HepG2 (cell line): Measurements from ENCODE around the gene NPB. TPM values are rescaled to one million over a fixed set of nuclear protein-coding genes. Genes with fewer than 3 reads are reported as not detected.
A peak's percentile ranks its signal among the peaks of the same experiment; 100 is the strongest.

Experiments used
- ATAC-seq: fragments of 200-7000 bp; cut with Tn5 transposase; 3 replicates; pipeline ENCODE4 v1.9.1; 2020; ENCODE audit warnings: mild to moderate bottlenecking, moderate library complexity
- BruUV-seq: library from RNA; stranded (reverse); fragments of 400-500 nt; replicated peaks from 2 replicates; lab custom pipeline; 2021; lab: Mats Ljungman, UMichigan
- CTCF ChIA-PET: fragments of 300-600 bp; formaldehyde crosslinking; extraction: SDS; loops from one replicate; lab custom pipeline; 2021; ENCODE audit warnings: low total read pairs, inconsistent platforms, low intra/inter-chr PET ratio; lab: Yijun Ruan, JAX
- POLR2A ChIA-PET: fragments of 350-600 bp; sonication (Branson Sonifier 250); formaldehyde crosslinking; loops from one replicate; lab custom pipeline; 2020; ENCODE audit warnings: antibody characterized with exemption, inconsistent platforms; lab: Yijun Ruan, JAX
- DNase-seq: peaks from one replicate; pipeline ENCODE4 v3.0.0-alpha.2; 2015; ENCODE audit warnings: low spot score
- FAIRE-seq: peaks from 3 replicates; lab custom pipeline; 2011; peaks lifted over from hg19 to GRCh38; lab: Jason Lieb, UNC
- H2AFZ ChIP-seq: one replicate; pipeline ENCODE4 v1.6.1; 2011; ENCODE audit warnings: low read length, inconsistent platforms
- H3K27ac ChIP-seq: fragments of 300-600 bp; 3 replicates; pipeline ENCODE4 v1.8.0; 2011; ENCODE audit warnings: mixed run types, mild to moderate bottlenecking, mixed read lengths, low read length, inconsistent platforms; ENCODE audit not compliant: insufficient read depth; ENCODE audit errors: extremely low read length
- H3K27me3 ChIP-seq, 2 experiments: fragments of 200-600 bp in 1 of 2; 2 replicates in 1 of 2; 3 replicates in 1 of 2; pipeline versions ENCODE4 v1.6.0 to v1.8.0; 2011; ENCODE audit warnings: low read length in 2 of 2, mild to moderate bottlenecking in 2 of 2, moderate library complexity in 2 of 2, inconsistent platforms in 1 of 2; ENCODE audit not compliant: insufficient read depth in 2 of 2, control insufficient read depth in 1 of 2
- H3K36me3 ChIP-seq, 2 experiments: fragments of 200-600 bp in 1 of 2; replicated peaks in 1 of 2; 2 replicates in 1 of 2; 3 replicates in 1 of 2; pipeline versions ENCODE4 v1.5.1 to v1.8.0; 2011; ENCODE audit warnings: low read length in 2 of 2, inconsistent platforms in 1 of 2; ENCODE audit not compliant: insufficient read depth in 2 of 2, control insufficient read depth in 1 of 2
- H3K4me1 ChIP-seq: 2 replicates; pipeline ENCODE4 v1.5.1; 2012; ENCODE audit warnings: low read length, inconsistent platforms; ENCODE audit not compliant: insufficient read depth
- H3K4me2 ChIP-seq: 2 replicates; pipeline ENCODE4 v1.6.0; 2011; ENCODE audit warnings: low read depth, low read length, inconsistent platforms
- H3K4me3 ChIP-seq, 3 experiments: fragments of 200-600 bp in 1 of 3; sonication (generic), shearing (Covaris generic) in 1 of 3; replicated peaks in 1 of 3; 2 replicates each; pipeline ENCODE4 v1.5.1; 2011 to 2016; ENCODE audit warnings: low read length in 3 of 3, inconsistent platforms in 2 of 3, low read depth in 2 of 3, mild to moderate bottlenecking in 2 of 3, control low read depth in 1 of 3, mixed read lengths in 1 of 3; ENCODE audit not compliant: insufficient read depth in 1 of 3
- H3K79me2 ChIP-seq: one replicate; pipeline ENCODE4 v1.6.1; 2011; ENCODE audit warnings: low read length, inconsistent platforms; ENCODE audit not compliant: insufficient read depth
- H3K9ac ChIP-seq: 2 replicates; pipeline ENCODE4 v1.6.0; 2011; ENCODE audit warnings: mild to moderate bottlenecking, low read depth, low read length, inconsistent platforms; ENCODE audit not compliant: insufficient read depth
- H3K9me3 ChIP-seq: 2 replicates; pipeline ENCODE4 v1.5.1; 2012; ENCODE audit warnings: mild to moderate bottlenecking, low read length
- H4K20me1 ChIP-seq: 2 replicates; pipeline ENCODE4 v1.6.0; 2011; ENCODE audit warnings: inconsistent platforms, mild to moderate bottlenecking, low read length, moderate library complexity; ENCODE audit not compliant: insufficient read depth
- CHD2 ChIP-seq: IDR thresholded peaks from 2 replicates; pipeline ENCODE4 v1.6.1; 2011; ENCODE audit warnings: low read depth, low read length, improper control_type of control experiment
- EEA1 ChIP-seq: sonication (generic); formaldehyde crosslinking; IDR thresholded peaks from 2 replicates; pipeline ENCODE4 v1.5.1; 2020; ENCODE audit warnings: mild to moderate bottlenecking, missing genetic modification reagents, borderline replicate concordance
- HNRNPH1 ChIP-seq: fragments of 200-400 bp; formaldehyde crosslinking; optimal IDR thresholded peaks from 2 replicates; pipeline ENCODE3; 2017; ENCODE audit warnings: mild to moderate bottlenecking, low read depth, low read length
- HNRNPLL ChIP-seq: fragments of 200-400 bp; formaldehyde crosslinking; IDR thresholded peaks from 2 replicates; pipeline ENCODE4 v1.6.1; 2017; ENCODE audit warnings: mild to moderate bottlenecking, low read depth, low read length; ENCODE audit not compliant: poor library complexity, severe bottlenecking
- IKZF1 ChIP-seq: fragments of 450-650 bp; IDR thresholded peaks from 2 replicates; pipeline ENCODE4 v1.7.1; 2016
- KAT8 ChIP-seq: IDR thresholded peaks from 2 replicates; pipeline ENCODE4 v1.6.1; 2016; ENCODE audit warnings: missing genetic modification reagents, missing compliant biosample characterization
- KLF11 ChIP-seq: IDR thresholded peaks from 2 replicates; pipeline ENCODE4 v1.6.1; 2016; ENCODE audit warnings: missing compliant biosample characterization
- LCORL ChIP-seq, 2 experiments: fragments of 450-650 bp in 1 of 2; sonication (generic) in 1 of 2; formaldehyde crosslinking in 1 of 2; IDR thresholded peaks; 2 replicates each; pipeline versions ENCODE4 v1.5.0 to v1.6.1; 2017 to 2020; ENCODE audit warnings: antibody characterized with exemption in 1 of 2, missing genetic modification reagents in 1 of 2
- MEIS2 ChIP-seq: sonication (generic); formaldehyde crosslinking; IDR thresholded peaks from 2 replicates; pipeline ENCODE4 v1.9.0; 2021; ENCODE audit warnings: mild to moderate bottlenecking, missing genetic modification reagents
- MXD1 ChIP-seq: sonication (generic); formaldehyde crosslinking; IDR thresholded peaks from 2 replicates; pipeline ENCODE4 v1.4.0; 2020; ENCODE audit warnings: mild to moderate bottlenecking, missing genetic modification reagents
- NRL ChIP-seq: sonication (generic); formaldehyde crosslinking; IDR thresholded peaks from 2 replicates; pipeline ENCODE4 v1.5.0; 2020; ENCODE audit warnings: missing genetic modification reagents, mild to moderate bottlenecking, moderate library complexity, borderline replicate concordance
- POLR2A ChIP-seq, 2 experiments: IDR thresholded peaks; 2 replicates each; pipeline ENCODE4 v1.6.1; 2011; ENCODE audit warnings: low read depth in 2 of 2, low read length in 2 of 2, mild to moderate bottlenecking in 1 of 2, moderate library complexity in 1 of 2; ENCODE audit not compliant: insufficient read depth in 1 of 2
- POLR2AphosphoS5 ChIP-seq: IDR thresholded peaks from 2 replicates; pipeline ENCODE4 v1.6.1; 2012; ENCODE audit warnings: low read depth, low read length
- PPARG ChIP-seq: conservative IDR thresholded peaks from 2 replicates; pipeline ENCODE4 v1.6.1; 2016; ENCODE audit warnings: missing biosample characterization, missing genetic modification reagents
- PRDM10 ChIP-seq: sonication (generic); formaldehyde crosslinking; IDR thresholded peaks from 2 replicates; pipeline ENCODE4 v1.4.0; 2020; ENCODE audit warnings: low read depth, missing genetic modification reagents
- PRPF4 ChIP-seq: fragments of 200-400 bp; formaldehyde crosslinking; IDR thresholded peaks from 2 replicates; pipeline ENCODE4 v1.6.1; 2016; ENCODE audit warnings: low read length, low read depth; ENCODE audit not compliant: poor library complexity, severe bottlenecking
- ZNF260 ChIP-seq: sonication (generic); formaldehyde crosslinking; IDR thresholded peaks from 2 replicates; pipeline ENCODE4 v1.4.0; 2020; ENCODE audit warnings: missing genetic modification reagents, low read depth, mild to moderate bottlenecking, borderline replicate concordance
- ZNF30 ChIP-seq: sonication (generic); formaldehyde crosslinking; IDR thresholded peaks from 2 replicates; pipeline ENCODE4 v1.5.0; 2020; ENCODE audit warnings: mild to moderate bottlenecking, missing genetic modification reagents
- ZNF468 ChIP-seq: sonication (generic); formaldehyde crosslinking; IDR thresholded peaks from 2 replicates; pipeline ENCODE4 v1.8.0; 2022; ENCODE audit warnings: mild to moderate bottlenecking, moderate library complexity, missing genetic modification reagents
- ZNF782 ChIP-seq: sonication (generic); formaldehyde crosslinking; IDR thresholded peaks from 2 replicates; pipeline ENCODE4 v1.4.0; 2020; ENCODE audit warnings: missing genetic modification reagents, mild to moderate bottlenecking, borderline replicate concordance
- ZNF891 ChIP-seq: sonication (generic); formaldehyde crosslinking; IDR thresholded peaks from 2 replicates; pipeline ENCODE4 v1.5.0; 2020; ENCODE audit warnings: mild to moderate bottlenecking, missing genetic modification reagents
- ZSCAN21 ChIP-seq: sonication (generic); formaldehyde crosslinking; IDR thresholded peaks from 2 replicates; pipeline ENCODE4 v1.8.0; 2022; ENCODE audit warnings: mild to moderate bottlenecking, missing genetic modification reagents, moderate library complexity, borderline replicate concordance
- WGBS: methylation state at CpG from one replicate; pipeline ENCODE4 v1.1.6; 2017; ENCODE audit warnings: low lambda C conversion rate; 5-methylcytosine and 5-hydroxymethylcytosine counted together
- in situ Hi-C: cut with HindIII; loops from 2 replicates; pipeline ENCODE4 v1.10.0; 2017; ENCODE audit warnings: low pct_unique_long_range_greater_than_20kb; ENCODE audit not compliant: extremely low pct_ligation_motif_present
- intact Hi-C: fragments of 100-400 bp; cut with micrococcal nuclease; formaldehyde crosslinking; loops from one replicate; pipeline ENCODE4 v1.10.0; 2022; ENCODE audit not compliant: unreplicated experiment
- polyA plus RNA-seq, 8 experiments: library from polyadenylated mRNA; depleted of rRNA in 3 of 8; stranded (reverse) in 7 of 8; unstranded in 1 of 8; fragments of >200 nt; fragmentation: Illumina TruSeq in 4 of 8; extraction: Trizol in 4 of 8; gene quantifications; 2 replicates each; pipeline versions ENCODE4 v1.2.1 to v1.2.3, GENCODE V29; 2011 to 2016; ENCODE audit warnings: low read depth in 4 of 8, missing spikeins in 1 of 8, mixed read lengths in 1 of 8; ENCODE audit not compliant: insufficient read depth in 1 of 8
- total RNA-seq, 5 experiments: library from RNA; depleted of rRNA; stranded (reverse); fragments of >200 nt; fragmentation: Illumina TruSeq; extraction: Trizol; gene quantifications; 2 replicates each; pipeline ENCODE4 v1.2.3, GENCODE V29; 2016; ENCODE audit warnings: low read depth in 1 of 5

The NPB gene
- total and polyA plus RNA-seq, 2 of the 13 experiments (the other 11 are each of a cell fraction or from before 2014, with no cell fraction given) = 0.11 to 0.93 TPM

- peak overlapping the region; percentile 75 for H3K4me2 ChIP-seq
- 88% methylated on average over 30 of the region's 30 CpGs for WGBS
- H3K27ac ChIP-seq = peak overlapping the region; percentile 80
- POLR2A ChIA-PET = interaction anchor here (0.7 to 2.7 kb wide), 10 partner anchors 7 to 164 kb away, joined by 3 to 26 read pairs (median 7); partner anchors contain the start of genes CENPX, LRRC45, MAFG and NPB
- H3K36me3 ChIP-seq = peaks cover 16 to 29% of the 10 kb centered on the region in 2 experiments
- H3K9ac ChIP-seq = peak overlapping the region; percentile 88; the same call in 1 of the 2 replicates
- H3K79me2 ChIP-seq = peaks cover 32% of the 10 kb centered on the region
- no peak overlapping the region for H2AFZ ChIP-seq
- ATAC-seq = peak; percentile 13
- H3K9me3 ChIP-seq = no peaks in the 10 kb centered on the region
- in situ Hi-C loops (no loop called here), intact Hi-C loops (loop anchor here (5.0 kb wide), 1 partner anchor 154 kb away; the partner anchor contains the start of genes CENPX and LRRC45)
- peak; percentile 59 for DNase-seq
- H3K4me1 ChIP-seq = peaks cover 81% of the 10 kb centered on the region
- H4K20me1 ChIP-seq = peaks cover 51% of the 10 kb centered on the region; the same call in 1 of the 2 replicates
- FAIRE-seq = no peak
- H3K4me3 ChIP-seq = peak overlapping the region in 1 of 3 experiments; percentile 85; a peak in 2 of 6 replicates
- no peaks in the 10 kb centered on the region for H3K27me3 ChIP-seq
- CTCF ChIA-PET = no interaction called here
- TSS peak; percentile 60 for BruUV-seq
- TF ChIP-seq NRL (CRISPR knock-in tag) (peak; percentile 54; the same call in 1 of the 2 replicates), ZNF468 (CRISPR knock-in tag) (0 out of 2 replicates have a peak, but pooled peaks have one; percentile 80), PRPF4 (peak; percentile 76), ZNF30 (CRISPR knock-in tag) (no peak), PRDM10 (CRISPR knock-in tag) (no peak), ZNF260 (CRISPR knock-in tag) (no peak), POLR2AphosphoS5 (peak; percentile 56; the same call in 1 of the 2 replicates), ZNF782 (CRISPR knock-in tag) (no peak), HNRNPH1 (peak; percentile 29), ZNF891 (CRISPR knock-in tag) (peak; percentile 16; the same call in 1 of the 2 replicates), IKZF1 (no peak), MEIS2 (CRISPR knock-in tag) (no peak), KLF11 (CRISPR knock-in tag) (no peak), KAT8 (CRISPR knock-in tag) (peak; percentile 4; the same call in 1 of the 2 replicates), MXD1 (CRISPR knock-in tag) (no peak), ZSCAN21 (CRISPR knock-in tag) (peak; percentile 18; the same call in 1 of the 2 replicates), LCORL (IDR thresholded peaks at IDR 0.05) (no peak), LCORL (CRISPR knock-in tag; IDR thresholded peaks at IDR 0.05) (no peak), CHD2 (no peak), POLR2A (IDR thresholded peaks at IDR 0.05; ENCODE audit: insufficient read depth in 1 of 2, low read depth in 2 of 2, low read length in 2 of 2) (peak in 1 of 2 experiments; percentile 83; a peak in 2 of 4 replicates), PPARG (no peak), HNRNPLL (no peak), EEA1 (CRISPR knock-in tag) (no peak)
These were observed 33.3 kb upstream of the NPB start for GRCh38 chr17:81868674-81869220.
